Neural cell (in vitro differentiated cells): ENCODE data around the gene AMPD2.

Experiments
- EP300 ChIP-seq: fragments of 450-650 bp; conservative IDR thresholded peaks from 2 replicates; pipeline ENCODE4 v1.6.1; 2014; ENCODE audit warnings: antibody characterized with exemption, mild to moderate bottlenecking, moderate library complexity; ENCODE audit not compliant: poor library complexity, severe bottlenecking
- POLR2AphosphoS5 ChIP-seq: IDR thresholded peaks from 2 replicates; pipeline ENCODE4 v1.6.1; 2012
- REST ChIP-seq: IDR thresholded peaks from 2 replicates; pipeline ENCODE4 v1.6.1; 2012; ENCODE audit warnings: borderline replicate concordance
- TAF1 ChIP-seq: IDR thresholded peaks from 2 replicates; pipeline ENCODE4 v1.6.1; 2012; ENCODE audit warnings: low read depth

- no peak for TF ChIP-seq EP300
- TF ChIP-seq POLR2AphosphoS5: no peak
- TF ChIP-seq TAF1: no peak
- TF ChIP-seq REST: no peak
These were observed 57.8 kb downstream of the AMPD2 start for GRCh38 chr1:109677459-109677858.
